ENCODE data around the gene AXIN2. TPM values are rescaled to one million over a fixed set of nuclear protein-coding genes. Genes with fewer than 3 reads are reported as not detected.
"Not testable (repeated sequence)": the region's sequence is repeated elsewhere in the genome, so short reads cannot be mapped to it uniquely, and the experiment has no call there.

AXIN2 gene
- total RNA-seq, 4 donors from 2014 or later: 9.9 to 27.2 (median 17.9) TPM

- ATAC-seq: no peak
- in situ Hi-C loops (cut with MboI; ENCODE audit: low sequenced_read_pairs in 4 of 4): no loop called here
Observed at GRCh38 chr17:65514541-65514940, 46.9 kb downstream of the AXIN2 start.

GRCh38 chr17:65514082-65514481, 47.4 kb downstream of the AXIN2 start:
- no peak overlapping the region for H3K4me3 ChIP-seq
- in situ Hi-C loops (cut with MboI; ENCODE audit: low sequenced_read_pairs in 4 of 4) (no loop called here), intact Hi-C loops (cut with DNase I; ENCODE audit: low total_unique reads) (no loop called here)
- no peaks in the 10 kb centered on the region for H3K4me1 ChIP-seq
- ATAC-seq: no peak
- TF ChIP-seq POLR2A (IDR thresholded peaks at IDR 0.05) (no peak), CTCF (IDR thresholded peaks at IDR 0.05 in 4 of 5, conservative IDR thresholded peaks at IDR 0.05 in 1 of 5) (no peak)
- H3K9me3 ChIP-seq: no peaks in the 10 kb centered on the region
- no peak overlapping the region for H3K27ac ChIP-seq
- DNase-seq: no peak
- H3K27me3 ChIP-seq: no peaks in the 10 kb centered on the region
- H3K36me3 ChIP-seq: no peaks in the 10 kb centered on the region

More at GRCh38 chr17:65514541-65514940, 46.9 kb downstream of the AXIN2 start:
- no peak for DNase-seq
- Histone ChIP-seq H3K4me3 (no peak overlapping the region), H3K9me3 (no peaks in the 10 kb centered on the region), H3K4me1 (no peaks in the 10 kb centered on the region), H3K27ac (no peak overlapping the region), H3K36me3 (no peaks in the 10 kb centered on the region), H3K27me3 (no peaks in the 10 kb centered on the region)
- intact Hi-C loops (cut with DNase I; ENCODE audit: low total_unique reads): no loop called here
- TF ChIP-seq CTCF (IDR thresholded peaks at IDR 0.05 in 4 of 5, conservative IDR thresholded peaks at IDR 0.05 in 1 of 5): no peak
- no peak for TF ChIP-seq POLR2A (IDR thresholded peaks at IDR 0.05)

GRCh38 chr17:65511316-65511715, 50.1 kb downstream of the AXIN2 start:
- in situ Hi-C loops (cut with MboI; ENCODE audit: low sequenced_read_pairs in 4 of 4) (no loop called here), intact Hi-C loops (cut with DNase I; ENCODE audit: low total_unique reads) (no loop called here)
- no peak for DNase-seq
- Histone ChIP-seq H3K4me3 (no peak overlapping the region), H3K9me3 (no peaks in the 10 kb centered on the region), H3K4me1 (no peaks in the 10 kb centered on the region), H3K27ac (no peak overlapping the region), H3K36me3 (no peaks in the 10 kb centered on the region), H3K27me3 (no peaks in the 10 kb centered on the region)
- TF ChIP-seq POLR2A (IDR thresholded peaks at IDR 0.05) (no peak), CTCF (IDR thresholded peaks at IDR 0.05 in 4 of 5, conservative IDR thresholded peaks at IDR 0.05 in 1 of 5) (no peak)
- ATAC-seq: no peak

GRCh38 chr17:65509032-65509431, 52.4 kb downstream of the AXIN2 start:
- no peaks in the 10 kb centered on the region for H3K27me3 ChIP-seq
- H3K36me3 ChIP-seq: no peaks in the 10 kb centered on the region
- H3K4me1 ChIP-seq: peaks cover 0 to 5% of the 10 kb centered on the region in 2 donors
- intact Hi-C loops (cut with DNase I; ENCODE audit: low total_unique reads) (no loop called here), in situ Hi-C loops (cut with MboI; ENCODE audit: low sequenced_read_pairs in 4 of 4) (no loop called here)
- DNase-seq (no peak), ATAC-seq (no peak)
- no peaks in the 10 kb centered on the region for H3K9me3 ChIP-seq
- TF ChIP-seq CTCF (IDR thresholded peaks at IDR 0.05 in 4 of 5, conservative IDR thresholded peaks at IDR 0.05 in 1 of 5) (no peak), POLR2A (IDR thresholded peaks at IDR 0.05) (no peak)
- no peak overlapping the region for H3K27ac ChIP-seq
- no peak overlapping the region for H3K4me3 ChIP-seq

- H3K4me1 ChIP-seq; in situ Hi-C loops (cut with MboI; ENCODE audit: low sequenced_read_pairs in 4 of 4): not testable (repeated sequence)
Observed at GRCh38 chr17:65504673-65505072, 56.8 kb downstream of the AXIN2 start.

More at GRCh38 chr17:65504673-65505072, 56.8 kb downstream of the AXIN2 start:
- H3K36me3 ChIP-seq; H3K27me3 ChIP-seq; ATAC-seq; intact Hi-C loops (cut with DNase I; ENCODE audit: low total_unique reads); H3K4me3 ChIP-seq; DNase-seq; H3K9me3 ChIP-seq: not testable (repeated sequence)
- H3K27ac ChIP-seq: peak overlapping the region in 1 of 4 donors; percentile 3
